Uterus (tissue), 2 donors: Measurements from ENCODE around the gene TRMT2B.
"Not testable (repeated sequence)": the region's sequence is repeated elsewhere in the genome, so short reads cannot be mapped to it uniquely, and the experiment has no call there.

Source experiments
- CTCF ChIP-seq, 4 experiments: fragments of 200-600 bp in 2 of 4; fragments of 450-650 bp in 2 of 4; sonication (generic) in 2 of 4; IDR thresholded peaks; one replicate each; pipeline ENCODE4 v1.5.1; 2016 to 2019; ENCODE audit warnings: antibody characterized with exemption in 4 of 4, mild to moderate bottlenecking in 2 of 4, moderate library complexity in 1 of 4
- POLR2A ChIP-seq, 2 donors: fragments of 450-650 bp; IDR thresholded peaks; one replicate each; pipeline ENCODE4 v1.6.1; 2016; ENCODE audit warnings: antibody characterized with exemption in 2 of 2, mild to moderate bottlenecking in 1 of 2, moderate library complexity in 1 of 2

- not testable (repeated sequence) for TF ChIP-seq CTCF, POLR2A (IDR thresholded peaks at IDR 0.05)
Measured at GRCh38 chrX:101012031-101012430, 39.9 kb downstream of the TRMT2B start.
